ENCODE data around the gene FBXW2. TPM values are rescaled to one million over a fixed set of nuclear protein-coding genes. Genes with fewer than 3 reads are reported as not detected.
A peak's percentile ranks its signal among the peaks of the same experiment; 100 is the strongest.

The FBXW2 gene
- total RNA-seq, 2 experiments from 2014 or later: 80.5 to 87.8 TPM

GRCh38 chr9:120714088-120714845 is 78.9 kb downstream of the FBXW2 start, which contains the start of gene MEGF9:
Gene MEGF9 (minus strand): TSS chr9:120714470. CDS start chr9:120714358, 112 bp downstream.
- no peaks in the 10 kb centered on the region for H3K9me3 Mint-ChIP-seq
- ATAC-seq (ENCODE audit: low read depth): peak; percentile 97
- POLR2A ChIA-PET: interaction anchor here (1.0 to 1.9 kb wide), 2 partner anchors 11 to 488 kb away, joined by 4 to 6 read pairs; partner anchors contain the start of gene RAB14
- peaks cover 36% of the 10 kb centered on the region for H3K4me1 Mint-ChIP-seq
- peaks cover 2% of the 10 kb centered on the region for H3K36me3 Mint-ChIP-seq
- H3K27me3 Mint-ChIP-seq: no peaks in the 10 kb centered on the region
- DNase-seq: peak; percentile 96
- peak within 1 kb of the TSS; percentile 83 for H3K27ac Mint-ChIP-seq
- peak within 1 kb of the TSS; percentile 88 for H3K4me3 Mint-ChIP-seq

- peak overlapping the region; percentile 83 for H3K27ac Mint-ChIP-seq
- H3K9me3 Mint-ChIP-seq: no peaks in the 10 kb centered on the region
- ATAC-seq (ENCODE audit: low read depth): no peak
- H3K36me3 Mint-ChIP-seq: peaks cover 3% of the 10 kb centered on the region
- H3K4me1 Mint-ChIP-seq: peaks cover 36% of the 10 kb centered on the region
- POLR2A ChIA-PET: no interaction called here
- no peaks in the 10 kb centered on the region for H3K27me3 Mint-ChIP-seq
- DNase-seq: peak; percentile 51
- H3K4me3 Mint-ChIP-seq: peak overlapping the region; percentile 88
Measured at GRCh38 chr9:120713257-120714087, 79.7 kb downstream of the FBXW2 start.

GRCh38 chr9:120712539-120713031 is 80.6 kb downstream of the FBXW2 start:
- peaks cover 3% of the 10 kb centered on the region for H3K36me3 Mint-ChIP-seq
- ATAC-seq (ENCODE audit: low read depth): no peak
- H3K4me3 Mint-ChIP-seq: peak overlapping the region; percentile 88
- no peaks in the 10 kb centered on the region for H3K27me3 Mint-ChIP-seq
- DNase-seq: no peak
- peaks cover 36% of the 10 kb centered on the region for H3K4me1 Mint-ChIP-seq
- POLR2A ChIA-PET: interaction anchor here (0.7 kb wide), 1 partner anchor 219 kb away, joined by 3 read pairs; no protein-coding TSS in a partner anchor
- no peaks in the 10 kb centered on the region for H3K9me3 Mint-ChIP-seq
- peak overlapping the region; percentile 68 for H3K27ac Mint-ChIP-seq

GRCh38 chr9:120711841-120712538 is 81.2 kb downstream of the FBXW2 start:
- Mint-ChIP-seq H3K9me3 (no peaks in the 10 kb centered on the region), H3K27me3 (no peaks in the 10 kb centered on the region), H3K27ac (peak overlapping the region; percentile 68), H3K4me3 (peak overlapping the region; percentile 88), H3K4me1 (peaks cover 36% of the 10 kb centered on the region), H3K36me3 (peaks cover 3% of the 10 kb centered on the region)
- no peak for ATAC-seq (ENCODE audit: low read depth)
- POLR2A ChIA-PET: interaction anchor here (0.6 to 1.0 kb wide), 3 partner anchors 82 to 220 kb away, joined by 3 read pairs; partner anchors contain the start of gene FBXW2
- no peak for DNase-seq

- peak overlapping the region; percentile 37 for H3K27ac Mint-ChIP-seq
- H3K9me3 Mint-ChIP-seq: no peaks in the 10 kb centered on the region
- ATAC-seq (ENCODE audit: low read depth) (no peak), DNase-seq (no peak)
- H3K27me3 Mint-ChIP-seq: no peaks in the 10 kb centered on the region
- H3K4me1 Mint-ChIP-seq: peaks cover 36% of the 10 kb centered on the region
- peaks cover 4% of the 10 kb centered on the region for H3K36me3 Mint-ChIP-seq
- POLR2A ChIA-PET: interaction anchor here (1.0 kb wide), 1 partner anchor 82 kb away, joined by 3 read pairs; the partner anchor contains the start of gene FBXW2
- H3K4me3 Mint-ChIP-seq: peak overlapping the region; percentile 88
Measured at GRCh38 chr9:120711354-120711753, 81.9 kb downstream of the FBXW2 start.

- H3K4me3 Mint-ChIP-seq: peak overlapping the region; percentile 88
- peaks cover 4% of the 10 kb centered on the region for H3K36me3 Mint-ChIP-seq
- DNase-seq: no peak
- peak overlapping the region; percentile 82 for H3K27ac Mint-ChIP-seq
- H3K4me1 Mint-ChIP-seq: peaks cover 36% of the 10 kb centered on the region
- no peak for ATAC-seq (ENCODE audit: low read depth)
- no peaks in the 10 kb centered on the region for H3K9me3 Mint-ChIP-seq
- no peaks in the 10 kb centered on the region for H3K27me3 Mint-ChIP-seq
- POLR2A ChIA-PET: interaction anchor here (0.7 to 1.0 kb wide), 5 partner anchors 58 to 1555 kb away, joined by 3 to 8 read pairs (median 6); no protein-coding TSS in a partner anchor
Measured at GRCh38 chr9:120710110-120710981, 82.9 kb downstream of the FBXW2 start.

- Mint-ChIP-seq H3K27me3 (no peaks in the 10 kb centered on the region), H3K4me1 (peaks cover 33% of the 10 kb centered on the region), H3K4me3 (no peak overlapping the region), H3K9me3 (no peaks in the 10 kb centered on the region), H3K36me3 (peaks cover 6% of the 10 kb centered on the region), H3K27ac (no peak overlapping the region)
- POLR2A ChIA-PET: no interaction called here
- no peak for ATAC-seq (ENCODE audit: low read depth)
- DNase-seq: no peak
Measured at GRCh38 chr9:120708526-120709224, 84.5 kb downstream of the FBXW2 start.

- no peak overlapping the region for H3K4me3 Mint-ChIP-seq
- DNase-seq (no peak), ATAC-seq (ENCODE audit: low read depth) (no peak)
- no peak overlapping the region for H3K27ac Mint-ChIP-seq
- H3K4me1 Mint-ChIP-seq: peaks cover 23% of the 10 kb centered on the region
- no peaks in the 10 kb centered on the region for H3K9me3 Mint-ChIP-seq
- no peaks in the 10 kb centered on the region for H3K27me3 Mint-ChIP-seq
- H3K36me3 Mint-ChIP-seq: peaks cover 6% of the 10 kb centered on the region
- POLR2A ChIA-PET: no interaction called here
Measured at GRCh38 chr9:120707170-120707569, 86.0 kb downstream of the FBXW2 start.

Other genes with a start within 250 kb of the FBXW2 start
- 100 to 1,000 TPM; 113 TPM for gene CDK5RAP2, start 213.2 kb downstream of the FBXW2 start, total RNA-seq
- gene MEGF9, start 78.9 kb downstream of the FBXW2 start, total RNA-seq: 10 to 100 TPM; 10.3 to 11.0 TPM
- gene PSMD5, start 49.5 kb upstream of the FBXW2 start, total RNA-seq: 10 to 100 TPM; 42.6 to 57.4 TPM
- 100 to 1,000 TPM; 248 to 253 TPM for gene PHF19, start 83.8 kb upstream of the FBXW2 start, total RNA-seq
- gene TRAF1, start 133.4 kb upstream of the FBXW2 start, total RNA-seq: 100 to 1,000 TPM in 1 of 2 experiments, 10 to 100 TPM in 1; 97.1 to 102 TPM